WTC11 (cell line): ENCODE measurements around the gene TRNAU1AP. TPM values are rescaled to one million over a fixed set of nuclear protein-coding genes. Genes with fewer than 3 reads are reported as not detected.

Experiments used
- ATAC-seq: fragments of 200-7000 bp; cut with Tn5 transposase; 2 replicates; pipeline ENCODE4 v1.10.0; 2021; ENCODE audit warnings: mild to moderate bottlenecking, moderate library complexity
- CTCF ChIA-PET: fragments of 300-600 bp; sonication (Branson Sonifier 250); formaldehyde crosslinking; loops from one replicate; lab custom pipeline; 2021; ENCODE audit warnings: antibody characterized with exemption; lab: Charles Lee
- POLR2A ChIA-PET: fragments of 350-600 bp; sonication (Branson Sonifier 250); formaldehyde crosslinking; loops from one replicate; lab custom pipeline; 2021; ENCODE audit warnings: antibody characterized with exemption; lab: Charles Lee
- DNase-seq: peaks from one replicate; pipeline ENCODE4 v3.0.0; 2021; ENCODE audit warnings: low spot score
- H3K27ac Mint-ChIP-seq: 2 replicates; pipeline ENCODE4 v1.8.0; 2021; ENCODE audit warnings: mixed read lengths
- H3K27me3 Mint-ChIP-seq: 2 replicates; pipeline ENCODE4 v1.8.0; 2021; ENCODE audit warnings: low read depth, mild to moderate bottlenecking, moderate library complexity, mixed read lengths
- H3K36me3 Mint-ChIP-seq: 2 replicates; pipeline ENCODE4 v1.8.0; 2021; ENCODE audit warnings: mixed read lengths
- H3K4me1 Mint-ChIP-seq: 2 replicates; pipeline ENCODE4 v1.8.0; 2022; ENCODE audit warnings: mixed read lengths
- H3K4me3 Mint-ChIP-seq: 2 replicates; pipeline ENCODE4 v1.8.0; 2021; ENCODE audit warnings: mild to moderate bottlenecking, moderate library complexity, mixed read lengths
- H3K9me3 Mint-ChIP-seq: 2 replicates; pipeline ENCODE4 v1.8.0; 2021; ENCODE audit warnings: mixed read lengths
- CREM ChIP-seq: sonication (generic); formaldehyde crosslinking; IDR thresholded peaks from 2 replicates; pipeline ENCODE4 v1.8.1; 2022; ENCODE audit warnings: mild to moderate bottlenecking, missing genetic modification reagents, moderate library complexity
- ELF4 ChIP-seq: sonication (generic); formaldehyde crosslinking; IDR thresholded peaks from 2 replicates; pipeline ENCODE4 v1.8.1; 2022; ENCODE audit warnings: low read depth, mild to moderate bottlenecking, moderate library complexity, missing genetic modification reagents
- JAZF1 ChIP-seq: fragments of 250-450 bp; sonication (Bioruptor Pico); IDR thresholded peaks from 2 replicates; pipeline ENCODE4 v1.9.0; 2021; ENCODE audit warnings: moderate library complexity, mild to moderate bottlenecking, inconsistent platforms
- MYBL2 ChIP-seq: sonication (generic); formaldehyde crosslinking; IDR thresholded peaks from 2 replicates; pipeline ENCODE4 v1.8.1; 2023; ENCODE audit warnings: mild to moderate bottlenecking, moderate library complexity, missing genetic modification reagents
- NFATC4 ChIP-seq: fragments of 250-450 bp; sonication (Bioruptor Pico); IDR thresholded peaks from 2 replicates; pipeline ENCODE4 v1.9.0; 2021; ENCODE audit warnings: mild to moderate bottlenecking
- NFE2L1 ChIP-seq: sonication (generic); formaldehyde crosslinking; IDR thresholded peaks from 2 replicates; pipeline ENCODE4 v1.8.1; 2023; ENCODE audit warnings: missing genetic modification reagents
- NR1H2 ChIP-seq: sonication (generic); formaldehyde crosslinking; IDR thresholded peaks from 2 replicates; pipeline ENCODE4 v1.9.0; 2021; ENCODE audit warnings: mild to moderate bottlenecking, moderate library complexity, missing genetic modification reagents
- PRRX2 ChIP-seq: fragments of 250-450 bp; sonication (Bioruptor Pico); IDR thresholded peaks from 2 replicates; pipeline ENCODE4 v1.8.0; 2021; ENCODE audit warnings: mild to moderate bottlenecking
- SP1 ChIP-seq: sonication (generic); formaldehyde crosslinking; conservative IDR thresholded peaks from 2 replicates; pipeline ENCODE4 v1.8.1; 2022; ENCODE audit warnings: missing genetic modification reagents
- TEAD4 ChIP-seq: sonication (generic); formaldehyde crosslinking; IDR thresholded peaks from 2 replicates; pipeline ENCODE4 v1.8.0; 2022; ENCODE audit warnings: mild to moderate bottlenecking, missing genetic modification reagents
- ZNF138 ChIP-seq: sonication (generic); formaldehyde crosslinking; conservative IDR thresholded peaks from 2 replicates; pipeline ENCODE4 v1.8.1; 2022; ENCODE audit warnings: mild to moderate bottlenecking, moderate library complexity, missing genetic modification reagents
- ZNF263 ChIP-seq: sonication (generic); formaldehyde crosslinking; IDR thresholded peaks from 2 replicates; pipeline ENCODE4 v1.8.1; 2022; ENCODE audit warnings: low read depth, mild to moderate bottlenecking, moderate library complexity, missing genetic modification reagents
- ZNF396 ChIP-seq: fragments of 250-450 bp; sonication (Bioruptor Pico); IDR thresholded peaks from 2 replicates; pipeline ENCODE4 v1.8.0; 2021; ENCODE audit warnings: mild to moderate bottlenecking, moderate library complexity, borderline replicate concordance
- ZNF416 ChIP-seq: fragments of 250-450 bp; sonication (Bioruptor Pico); IDR thresholded peaks from 2 replicates; pipeline ENCODE4 v1.9.0; 2021; ENCODE audit warnings: mild to moderate bottlenecking, inconsistent platforms
- total RNA-seq: library from RNA; stranded (reverse); gene quantifications from 3 replicates; pipeline ENCODE4 v1.2.3, GENCODE V29; 2021
- TF ChIP-seq, protein P1 (sequence below): sonication (generic); formaldehyde crosslinking; IDR thresholded peaks from 2 replicates; pipeline ENCODE4 v1.8.1; 2023; ENCODE audit warnings: mild to moderate bottlenecking, missing genetic modification reagents, moderate library complexity
- TF ChIP-seq, protein P2 (sequence below): sonication (generic); formaldehyde crosslinking; IDR thresholded peaks from 2 replicates; pipeline ENCODE4 v1.8.0; 2023; ENCODE audit warnings: missing genetic modification reagents
- TF ChIP-seq, protein P3 (sequence below): sonication (generic); formaldehyde crosslinking; IDR thresholded peaks from 2 replicates; pipeline ENCODE4 v1.8.1; 2023; ENCODE audit warnings: mild to moderate bottlenecking, missing genetic modification reagents
- TF ChIP-seq, protein P4 (sequence below): fragments of 250-450 bp; sonication (Bioruptor Pico); conservative IDR thresholded peaks from 2 replicates; pipeline ENCODE4 v1.9.0; 2021; ENCODE audit warnings: mild to moderate bottlenecking
- TF ChIP-seq, protein P5 (sequence below): sonication (generic); formaldehyde crosslinking; IDR thresholded peaks from 2 replicates; pipeline ENCODE4 v1.8.1; 2022; ENCODE audit warnings: low read depth, mild to moderate bottlenecking, moderate library complexity, missing genetic modification reagents, borderline replicate concordance
- TF ChIP-seq, protein P6 (sequence below): fragments of 250-450 bp; sonication (Bioruptor Pico); IDR thresholded peaks from 2 replicates; pipeline ENCODE4 v1.9.0; 2021; ENCODE audit warnings: mild to moderate bottlenecking

Gene TRNAU1AP
- total RNA-seq, 1 experiment from 2014 or later, result 30.4 TPM

DNA sequence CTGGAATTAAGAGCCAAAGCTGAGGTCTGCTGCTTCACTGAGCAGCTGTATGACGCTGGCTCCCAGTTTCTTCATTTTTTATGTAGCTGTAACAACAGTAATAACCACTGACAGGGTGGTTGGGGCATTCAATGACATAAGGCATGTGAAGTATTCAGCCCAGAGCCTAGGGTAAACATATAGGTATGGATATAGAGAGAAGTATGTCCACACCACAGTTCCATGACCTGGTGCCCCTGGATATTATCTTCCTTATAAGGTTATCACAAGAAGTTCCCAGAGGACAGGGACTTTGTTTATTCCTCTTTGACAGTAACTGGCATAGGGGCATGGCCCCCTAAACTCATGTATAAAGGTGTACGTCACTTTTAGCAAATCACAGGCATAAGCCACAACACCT lies 53.9 kb downstream of the TRNAU1AP start:
- no peak overlapping the region for H3K27ac Mint-ChIP-seq
- H3K4me3 Mint-ChIP-seq, result no peak overlapping the region
- ChIA-PET POLR2A (no interaction called here), CTCF (no interaction called here)
- H3K36me3 Mint-ChIP-seq, result peaks cover 25% of the 10 kb centered on the region
- H3K4me1 Mint-ChIP-seq, result 0 out of 2 replicates have a peak, but pooled peaks cover 5% of the 10 kb centered on the region
- DNase-seq (no peak), ATAC-seq (no peak)
- H3K9me3 Mint-ChIP-seq, result no peaks in the 10 kb centered on the region
- no peaks in the 10 kb centered on the region for H3K27me3 Mint-ChIP-seq
- no peak for TF ChIP-seq NFE2L1 (CRISPR knock-in tag)
- no peak for TF ChIP-seq ZNF416
- TF ChIP-seq JAZF1 (CRISPR knock-in tag), result no peak
- TF ChIP-seq ZNF138 (CRISPR knock-in tag), result no peak
- TF ChIP-seq NFATC4 (CRISPR knock-in tag), result no peak
- no peak for TF ChIP-seq PRRX2 (CRISPR knock-in tag)
- TF ChIP-seq ZNF263 (CRISPR knock-in tag), result no peak
- TF ChIP-seq, protein P1, sequence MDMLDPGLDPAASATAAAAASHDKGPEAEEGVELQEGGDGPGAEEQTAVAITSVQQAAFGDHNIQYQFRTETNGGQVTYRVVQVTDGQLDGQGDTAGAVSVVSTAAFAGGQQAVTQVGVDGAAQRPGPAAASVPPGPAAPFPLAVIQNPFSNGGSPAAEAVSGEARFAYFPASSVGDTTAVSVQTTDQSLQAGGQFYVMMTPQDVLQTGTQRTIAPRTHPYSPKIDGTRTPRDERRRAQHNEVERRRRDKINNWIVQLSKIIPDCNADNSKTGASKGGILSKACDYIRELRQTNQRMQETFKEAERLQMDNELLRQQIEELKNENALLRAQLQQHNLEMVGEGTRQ (CRISPR knock-in tag), result no peak
- no peak for TF ChIP-seq ELF4 (CRISPR knock-in tag)
- TF ChIP-seq, protein P2, sequence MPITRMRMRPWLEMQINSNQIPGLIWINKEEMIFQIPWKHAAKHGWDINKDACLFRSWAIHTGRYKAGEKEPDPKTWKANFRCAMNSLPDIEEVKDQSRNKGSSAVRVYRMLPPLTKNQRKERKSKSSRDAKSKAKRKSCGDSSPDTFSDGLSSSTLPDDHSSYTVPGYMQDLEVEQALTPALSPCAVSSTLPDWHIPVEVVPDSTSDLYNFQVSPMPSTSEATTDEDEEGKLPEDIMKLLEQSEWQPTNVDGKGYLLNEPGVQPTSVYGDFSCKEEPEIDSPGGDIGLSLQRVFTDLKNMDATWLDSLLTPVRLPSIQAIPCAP (CRISPR knock-in tag), result no peak
- TF ChIP-seq SP1, result no peak
- TF ChIP-seq, protein P3, sequence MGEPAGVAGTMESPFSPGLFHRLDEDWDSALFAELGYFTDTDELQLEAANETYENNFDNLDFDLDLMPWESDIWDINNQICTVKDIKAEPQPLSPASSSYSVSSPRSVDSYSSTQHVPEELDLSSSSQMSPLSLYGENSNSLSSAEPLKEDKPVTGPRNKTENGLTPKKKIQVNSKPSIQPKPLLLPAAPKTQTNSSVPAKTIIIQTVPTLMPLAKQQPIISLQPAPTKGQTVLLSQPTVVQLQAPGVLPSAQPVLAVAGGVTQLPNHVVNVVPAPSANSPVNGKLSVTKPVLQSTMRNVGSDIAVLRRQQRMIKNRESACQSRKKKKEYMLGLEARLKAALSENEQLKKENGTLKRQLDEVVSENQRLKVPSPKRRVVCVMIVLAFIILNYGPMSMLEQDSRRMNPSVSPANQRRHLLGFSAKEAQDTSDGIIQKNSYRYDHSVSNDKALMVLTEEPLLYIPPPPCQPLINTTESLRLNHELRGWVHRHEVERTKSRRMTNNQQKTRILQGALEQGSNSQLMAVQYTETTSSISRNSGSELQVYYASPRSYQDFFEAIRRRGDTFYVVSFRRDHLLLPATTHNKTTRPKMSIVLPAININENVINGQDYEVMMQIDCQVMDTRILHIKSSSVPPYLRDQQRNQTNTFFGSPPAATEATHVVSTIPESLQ, result no peak
- no peak for TF ChIP-seq CREM
- TF ChIP-seq, protein P4, sequence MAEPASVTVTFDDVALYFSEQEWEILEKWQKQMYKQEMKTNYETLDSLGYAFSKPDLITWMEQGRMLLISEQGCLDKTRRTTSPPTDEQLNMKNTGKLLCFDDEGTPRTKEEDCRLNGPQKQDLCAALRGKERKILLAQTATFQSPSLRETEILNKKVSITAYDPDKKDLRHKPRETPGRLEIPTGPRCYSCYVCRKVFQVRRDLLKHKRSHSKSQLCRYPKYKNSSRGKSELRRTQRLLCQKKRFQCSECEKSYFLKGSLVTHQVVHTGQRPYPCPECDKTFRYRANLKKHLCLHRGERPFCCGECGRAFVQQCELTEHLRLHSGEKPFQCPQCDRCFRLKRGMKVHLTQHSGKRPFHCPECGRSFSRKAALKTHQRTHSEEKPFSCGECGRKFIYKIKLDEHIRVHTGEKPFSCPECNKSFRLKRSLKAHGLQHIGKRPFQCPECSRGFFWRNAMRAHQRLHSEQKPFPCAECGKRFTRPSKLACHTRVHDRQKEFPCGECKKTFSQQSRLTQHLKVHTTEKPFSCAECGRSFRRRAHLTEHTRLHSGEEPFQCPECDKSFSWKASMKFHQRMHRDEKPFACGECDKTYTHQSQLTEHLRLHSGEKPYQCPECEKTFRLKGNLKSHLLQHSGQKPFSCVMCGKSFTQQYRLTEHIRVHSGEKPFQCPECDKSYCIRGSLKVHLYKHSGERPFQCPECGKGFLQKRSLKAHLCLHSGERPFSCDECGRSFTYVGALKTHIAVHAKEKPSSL, result no peak
- no peak for TF ChIP-seq TEAD4 (CRISPR knock-in tag)
- TF ChIP-seq, protein P5, sequence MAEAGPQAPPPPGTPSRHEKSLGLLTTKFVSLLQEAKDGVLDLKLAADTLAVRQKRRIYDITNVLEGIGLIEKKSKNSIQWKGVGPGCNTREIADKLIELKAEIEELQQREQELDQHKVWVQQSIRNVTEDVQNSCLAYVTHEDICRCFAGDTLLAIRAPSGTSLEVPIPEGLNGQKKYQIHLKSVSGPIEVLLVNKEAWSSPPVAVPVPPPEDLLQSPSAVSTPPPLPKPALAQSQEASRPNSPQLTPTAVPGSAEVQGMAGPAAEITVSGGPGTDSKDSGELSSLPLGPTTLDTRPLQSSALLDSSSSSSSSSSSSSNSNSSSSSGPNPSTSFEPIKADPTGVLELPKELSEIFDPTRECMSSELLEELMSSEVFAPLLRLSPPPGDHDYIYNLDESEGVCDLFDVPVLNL (CRISPR knock-in tag), result no peak
- no peak for TF ChIP-seq ZNF396 (CRISPR knock-in tag)
- TF ChIP-seq MYBL2, result no peak
- TF ChIP-seq NR1H2 (CRISPR knock-in tag), result no peak
- TF ChIP-seq, protein P6, sequence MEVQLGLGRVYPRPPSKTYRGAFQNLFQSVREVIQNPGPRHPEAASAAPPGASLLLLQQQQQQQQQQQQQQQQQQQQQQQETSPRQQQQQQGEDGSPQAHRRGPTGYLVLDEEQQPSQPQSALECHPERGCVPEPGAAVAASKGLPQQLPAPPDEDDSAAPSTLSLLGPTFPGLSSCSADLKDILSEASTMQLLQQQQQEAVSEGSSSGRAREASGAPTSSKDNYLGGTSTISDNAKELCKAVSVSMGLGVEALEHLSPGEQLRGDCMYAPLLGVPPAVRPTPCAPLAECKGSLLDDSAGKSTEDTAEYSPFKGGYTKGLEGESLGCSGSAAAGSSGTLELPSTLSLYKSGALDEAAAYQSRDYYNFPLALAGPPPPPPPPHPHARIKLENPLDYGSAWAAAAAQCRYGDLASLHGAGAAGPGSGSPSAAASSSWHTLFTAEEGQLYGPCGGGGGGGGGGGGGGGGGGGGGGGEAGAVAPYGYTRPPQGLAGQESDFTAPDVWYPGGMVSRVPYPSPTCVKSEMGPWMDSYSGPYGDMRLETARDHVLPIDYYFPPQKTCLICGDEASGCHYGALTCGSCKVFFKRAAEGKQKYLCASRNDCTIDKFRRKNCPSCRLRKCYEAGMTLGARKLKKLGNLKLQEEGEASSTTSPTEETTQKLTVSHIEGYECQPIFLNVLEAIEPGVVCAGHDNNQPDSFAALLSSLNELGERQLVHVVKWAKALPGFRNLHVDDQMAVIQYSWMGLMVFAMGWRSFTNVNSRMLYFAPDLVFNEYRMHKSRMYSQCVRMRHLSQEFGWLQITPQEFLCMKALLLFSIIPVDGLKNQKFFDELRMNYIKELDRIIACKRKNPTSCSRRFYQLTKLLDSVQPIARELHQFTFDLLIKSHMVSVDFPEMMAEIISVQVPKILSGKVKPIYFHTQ (CRISPR knock-in tag), result no peak
